GM23338 (cell line): ENCODE data around the gene NEK6.

Source experiments
- CREB1 ChIP-seq: fragments of 250-450 bp; sonication (Bioruptor Pico); IDR thresholded peaks from 2 replicates; pipeline ENCODE4 v1.5.0; 2020; ENCODE audit warnings: low read depth, mild to moderate bottlenecking, moderate library complexity
- EZH2 ChIP-seq: fragments of 200-600 bp; sonication (generic); IDR thresholded peaks from one replicate; pipeline ENCODE4 v1.8.0; 2017; ENCODE audit warnings: antibody characterized with exemption, mild to moderate bottlenecking, low read depth; ENCODE audit not compliant: unreplicated experiment
- EZH2phosphoT487 ChIP-seq: fragments of 200-600 bp; sonication (generic); IDR thresholded peaks from one replicate; pipeline ENCODE4 v1.8.1; 2018; ENCODE audit warnings: antibody characterized with exemption; ENCODE audit not compliant: unreplicated experiment
- JUNB ChIP-seq: IDR thresholded peaks from one replicate; pipeline ENCODE4 v1.6.1; 2016; ENCODE audit warnings: antibody characterized with exemption; ENCODE audit not compliant: unreplicated experiment
- NANOG ChIP-seq: IDR thresholded peaks from 2 replicates; pipeline ENCODE4 v1.6.1; 2016; ENCODE audit warnings: antibody characterized with exemption, borderline replicate concordance
- POLR2AphosphoS5 ChIP-seq: IDR thresholded peaks from 2 replicates; pipeline ENCODE4 v1.6.1; 2016; ENCODE audit warnings: antibody characterized with exemption, low read depth
- STAT1 ChIP-seq: IDR thresholded peaks from one replicate; pipeline ENCODE4 v1.6.1; 2016; ENCODE audit warnings: antibody characterized with exemption; ENCODE audit not compliant: unreplicated experiment
- ZNF114 ChIP-seq: fragments of 250-450 bp; sonication (Bioruptor Pico); IDR thresholded peaks from 2 replicates; pipeline ENCODE4 v1.5.0; 2020; ENCODE audit warnings: mild to moderate bottlenecking, moderate library complexity
- ZNF331 ChIP-seq: fragments of 250-450 bp; sonication (Bioruptor Pico); IDR thresholded peaks from 2 replicates; pipeline ENCODE4 v1.5.0; 2020; ENCODE audit warnings: low read depth, mild to moderate bottlenecking, moderate library complexity
- ZNF462 ChIP-seq: fragments of 250-450 bp; sonication (Bioruptor Pico); IDR thresholded peaks from 2 replicates; pipeline ENCODE4 v1.5.0; 2020; ENCODE audit warnings: mild to moderate bottlenecking, moderate library complexity
- TF ChIP-seq, protein P1 (sequence below): IDR thresholded peaks from one replicate; pipeline ENCODE4 v1.6.1; 2018; ENCODE audit warnings: antibody characterized with exemption; ENCODE audit not compliant: unreplicated experiment
- TF ChIP-seq, protein P2 (sequence below), 2 experiments: fragments of 200-600 bp in 1 of 2; sonication (generic) in 1 of 2; conservative IDR thresholded peaks; 2 replicates each; pipeline versions ENCODE4 v1.5.1 to v1.6.1; 2016 to 2017; ENCODE audit warnings: antibody characterized with exemption in 2 of 2, low read depth in 2 of 2, mild to moderate bottlenecking in 2 of 2, moderate library complexity in 1 of 2
- TF ChIP-seq, protein P3 (sequence below): IDR thresholded peaks from 2 replicates; pipeline ENCODE4 v1.6.1; 2016; ENCODE audit warnings: antibody characterized with exemption

DNA sequence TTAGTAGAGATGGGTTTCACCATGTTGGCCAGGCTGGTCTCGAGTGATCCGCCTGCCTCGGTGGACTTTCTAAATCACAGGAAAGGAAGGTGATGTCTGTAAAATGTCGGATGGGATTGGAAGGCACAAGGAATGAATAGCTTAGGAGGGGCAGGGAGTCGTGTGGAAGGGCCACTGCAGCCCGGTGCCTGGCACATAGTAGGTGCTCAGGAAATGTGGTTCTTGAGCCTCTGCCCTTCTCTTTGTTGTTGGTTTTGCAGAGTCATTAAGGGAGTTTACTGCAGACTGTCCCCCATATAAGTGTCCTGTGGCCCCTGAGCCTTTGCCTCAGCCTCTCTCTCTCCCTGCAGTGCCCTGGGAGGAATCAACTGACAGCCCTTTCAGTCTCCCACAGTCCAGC, 11.8 kb downstream of the NEK6 start:
- TF ChIP-seq, protein P1, sequence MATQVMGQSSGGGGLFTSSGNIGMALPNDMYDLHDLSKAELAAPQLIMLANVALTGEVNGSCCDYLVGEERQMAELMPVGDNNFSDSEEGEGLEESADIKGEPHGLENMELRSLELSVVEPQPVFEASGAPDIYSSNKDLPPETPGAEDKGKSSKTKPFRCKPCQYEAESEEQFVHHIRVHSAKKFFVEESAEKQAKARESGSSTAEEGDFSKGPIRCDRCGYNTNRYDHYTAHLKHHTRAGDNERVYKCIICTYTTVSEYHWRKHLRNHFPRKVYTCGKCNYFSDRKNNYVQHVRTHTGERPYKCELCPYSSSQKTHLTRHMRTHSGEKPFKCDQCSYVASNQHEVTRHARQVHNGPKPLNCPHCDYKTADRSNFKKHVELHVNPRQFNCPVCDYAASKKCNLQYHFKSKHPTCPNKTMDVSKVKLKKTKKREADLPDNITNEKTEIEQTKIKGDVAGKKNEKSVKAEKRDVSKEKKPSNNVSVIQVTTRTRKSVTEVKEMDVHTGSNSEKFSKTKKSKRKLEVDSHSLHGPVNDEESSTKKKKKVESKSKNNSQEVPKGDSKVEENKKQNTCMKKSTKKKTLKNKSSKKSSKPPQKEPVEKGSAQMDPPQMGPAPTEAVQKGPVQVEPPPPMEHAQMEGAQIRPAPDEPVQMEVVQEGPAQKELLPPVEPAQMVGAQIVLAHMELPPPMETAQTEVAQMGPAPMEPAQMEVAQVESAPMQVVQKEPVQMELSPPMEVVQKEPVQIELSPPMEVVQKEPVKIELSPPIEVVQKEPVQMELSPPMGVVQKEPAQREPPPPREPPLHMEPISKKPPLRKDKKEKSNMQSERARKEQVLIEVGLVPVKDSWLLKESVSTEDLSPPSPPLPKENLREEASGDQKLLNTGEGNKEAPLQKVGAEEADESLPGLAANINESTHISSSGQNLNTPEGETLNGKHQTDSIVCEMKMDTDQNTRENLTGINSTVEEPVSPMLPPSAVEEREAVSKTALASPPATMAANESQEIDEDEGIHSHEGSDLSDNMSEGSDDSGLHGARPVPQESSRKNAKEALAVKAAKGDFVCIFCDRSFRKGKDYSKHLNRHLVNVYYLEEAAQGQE = no peak
- TF ChIP-seq, protein P2, sequence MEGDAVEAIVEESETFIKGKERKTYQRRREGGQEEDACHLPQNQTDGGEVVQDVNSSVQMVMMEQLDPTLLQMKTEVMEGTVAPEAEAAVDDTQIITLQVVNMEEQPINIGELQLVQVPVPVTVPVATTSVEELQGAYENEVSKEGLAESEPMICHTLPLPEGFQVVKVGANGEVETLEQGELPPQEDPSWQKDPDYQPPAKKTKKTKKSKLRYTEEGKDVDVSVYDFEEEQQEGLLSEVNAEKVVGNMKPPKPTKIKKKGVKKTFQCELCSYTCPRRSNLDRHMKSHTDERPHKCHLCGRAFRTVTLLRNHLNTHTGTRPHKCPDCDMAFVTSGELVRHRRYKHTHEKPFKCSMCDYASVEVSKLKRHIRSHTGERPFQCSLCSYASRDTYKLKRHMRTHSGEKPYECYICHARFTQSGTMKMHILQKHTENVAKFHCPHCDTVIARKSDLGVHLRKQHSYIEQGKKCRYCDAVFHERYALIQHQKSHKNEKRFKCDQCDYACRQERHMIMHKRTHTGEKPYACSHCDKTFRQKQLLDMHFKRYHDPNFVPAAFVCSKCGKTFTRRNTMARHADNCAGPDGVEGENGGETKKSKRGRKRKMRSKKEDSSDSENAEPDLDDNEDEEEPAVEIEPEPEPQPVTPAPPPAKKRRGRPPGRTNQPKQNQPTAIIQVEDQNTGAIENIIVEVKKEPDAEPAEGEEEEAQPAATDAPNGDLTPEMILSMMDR (conservative IDR thresholded peaks at IDR 0.05; ENCODE audit: low read depth in 2 of 2) = no peak
- no peak for TF ChIP-seq EZH2
- no peak for TF ChIP-seq EZH2phosphoT487
- TF ChIP-seq CREB1 = no peak
- no peak for TF ChIP-seq POLR2AphosphoS5
- no peak for TF ChIP-seq JUNB
- no peak for TF ChIP-seq NANOG
- TF ChIP-seq STAT1 = no peak
- TF ChIP-seq, protein P3, sequence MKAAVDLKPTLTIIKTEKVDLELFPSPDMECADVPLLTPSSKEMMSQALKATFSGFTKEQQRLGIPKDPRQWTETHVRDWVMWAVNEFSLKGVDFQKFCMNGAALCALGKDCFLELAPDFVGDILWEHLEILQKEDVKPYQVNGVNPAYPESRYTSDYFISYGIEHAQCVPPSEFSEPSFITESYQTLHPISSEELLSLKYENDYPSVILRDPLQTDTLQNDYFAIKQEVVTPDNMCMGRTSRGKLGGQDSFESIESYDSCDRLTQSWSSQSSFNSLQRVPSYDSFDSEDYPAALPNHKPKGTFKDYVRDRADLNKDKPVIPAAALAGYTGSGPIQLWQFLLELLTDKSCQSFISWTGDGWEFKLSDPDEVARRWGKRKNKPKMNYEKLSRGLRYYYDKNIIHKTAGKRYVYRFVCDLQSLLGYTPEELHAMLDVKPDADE = no peak
- TF ChIP-seq ZNF114 (CRISPR knock-in tag) = no peak
- no peak for TF ChIP-seq ZNF331
- no peak for TF ChIP-seq ZNF462
